ENCODE data around the gene PRAMEF25.
"Not testable (repeated sequence)": the region's sequence is repeated elsewhere in the genome, so short reads cannot be mapped to it uniquely, and the experiment has no call there.

The PRAMEF25 gene

DNA sequence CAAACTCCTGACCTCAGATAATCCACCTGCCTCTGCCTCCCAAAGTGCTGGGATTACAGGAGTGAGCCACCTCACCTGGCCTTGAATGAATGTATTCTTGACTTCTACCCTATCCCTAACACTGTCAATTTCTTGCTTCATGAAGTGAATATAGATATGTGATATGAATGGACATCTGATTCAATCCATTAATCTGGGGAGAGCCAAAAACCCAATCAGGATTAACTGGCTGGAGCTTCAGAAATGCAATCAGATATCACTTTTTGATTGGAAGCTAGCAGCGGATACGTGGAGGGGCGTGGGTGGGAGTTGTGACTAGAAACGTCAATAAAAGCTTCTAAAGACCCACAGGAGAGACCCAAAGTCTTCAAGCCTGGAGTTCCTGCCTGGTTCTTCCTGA lies at the start of gene PRAMEF25:
Gene PRAMEF25 (plus strand): TSS at position 301 of the 400 bp plus-strand sequence. CDS start 2,920 bp downstream, outside the sequence.
- not testable (repeated sequence) for DNase-seq

DNA sequence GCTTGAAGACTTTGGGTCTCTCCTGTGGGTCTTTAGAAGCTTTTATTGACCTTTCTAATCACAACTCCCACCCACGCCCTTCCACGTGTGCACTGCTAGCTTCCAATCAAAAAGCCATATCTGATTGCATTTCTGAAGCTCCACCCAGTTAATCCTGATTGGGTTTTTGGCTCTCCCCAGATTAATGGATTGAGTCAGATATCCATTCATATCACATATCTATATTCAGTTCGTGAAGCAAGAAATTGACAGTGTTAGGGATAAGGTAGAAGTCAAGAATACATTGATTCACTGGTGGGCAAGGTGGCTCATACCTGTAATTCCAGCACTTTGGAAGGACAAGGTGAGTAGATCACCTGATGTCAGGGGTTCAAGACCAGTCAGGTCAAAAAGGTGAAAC lies 14.1 kb upstream of the PRAMEF25 start, which contains the start of gene PRAMEF27:
Gene PRAMEF27 (minus strand): TSS at position 101 of the 400 bp plus-strand sequence. CDS start 2,916 bp downstream, outside the sequence.
- not testable (repeated sequence) for DNase-seq

DNA sequence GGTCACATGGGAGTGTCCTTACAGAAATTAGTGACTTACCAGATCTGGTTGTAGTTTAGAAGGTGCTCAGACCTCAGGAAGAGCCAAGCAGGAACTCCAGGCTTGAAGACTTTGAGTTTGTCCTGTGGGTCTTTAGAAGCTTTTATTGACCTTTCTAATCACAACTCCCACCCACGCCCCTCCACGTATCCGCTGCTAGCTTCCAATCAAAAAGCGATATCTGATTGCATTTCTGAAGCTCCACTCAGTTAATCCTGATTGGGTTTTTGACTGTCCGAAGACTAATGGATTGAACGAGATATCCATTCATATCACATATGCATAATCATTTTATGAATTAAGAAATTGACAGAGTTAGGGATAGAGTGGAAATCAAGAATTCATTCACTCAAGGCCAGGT lies 46.2 kb downstream of the PRAMEF25 start, which contains the start of gene HNRNPCL2:
Gene HNRNPCL2 (minus strand): TSS at position 101 of the 400 bp plus-strand sequence. CDS start 454 bp downstream, outside the sequence.
- DNase-seq: not testable (repeated sequence)
